HG02798 (cell line): ENCODE data around the gene SMARCE1.

Source experiments
- ATAC-seq: cut with Tn5 transposase; IDR thresholded peaks from one replicate; pipeline ENCODE4 v1.9.1; 2021; ENCODE audit warnings: mild to moderate bottlenecking; ENCODE audit not compliant: unreplicated experiment, poor library complexity

SMARCE1 gene

GRCh38 chr17:40646791-40647623 is 611 bp downstream of the SMARCE1 start:
- ATAC-seq: peak; percentile 11

- no peak for ATAC-seq
Measured at GRCh38 chr17:40645943-40646342, 1.7 kb downstream of the SMARCE1 start.

- no peak for ATAC-seq
Measured at GRCh38 chr17:40645291-40645690, 2.3 kb downstream of the SMARCE1 start.

GRCh38 chr17:40637931-40638330 is 9.7 kb downstream of the SMARCE1 start:
- no peak for ATAC-seq

- ATAC-seq: no peak
Measured at GRCh38 chr17:40633871-40634270, 13.7 kb downstream of the SMARCE1 start.

GRCh38 chr17:40632216-40632615 is 15.4 kb downstream of the SMARCE1 start:
- no peak for ATAC-seq

GRCh38 chr17:40629842-40630241 is 17.8 kb downstream of the SMARCE1 start:
- no peak for ATAC-seq

- ATAC-seq: no peak
Measured at GRCh38 chr17:40625311-40625710, 22.3 kb downstream of the SMARCE1 start.

- ATAC-seq: no peak
Measured at GRCh38 chr17:40623419-40624210, 24.0 kb downstream of the SMARCE1 start.

GRCh38 chr17:40622509-40622928 is 25.1 kb downstream of the SMARCE1 start:
- ATAC-seq: no peak

- ATAC-seq: no peak
Measured at GRCh38 chr17:40621578-40621977, 26.0 kb downstream of the SMARCE1 start.

GRCh38 chr17:40621019-40621418 is 26.6 kb downstream of the SMARCE1 start:
- no peak for ATAC-seq

- ATAC-seq: no peak
Measured at GRCh38 chr17:40618754-40619625, 28.6 kb downstream of the SMARCE1 start.

- no peak for ATAC-seq
Measured at GRCh38 chr17:40617678-40618240, 29.9 kb downstream of the SMARCE1 start.

- no peak for ATAC-seq
Measured at GRCh38 chr17:40616592-40616991, 31.0 kb downstream of the SMARCE1 start.

- no peak for ATAC-seq
Measured at GRCh38 chr17:40615841-40616476, 31.7 kb downstream of the SMARCE1 start.

GRCh38 chr17:40615068-40615840 is 32.4 kb downstream of the SMARCE1 start:
- ATAC-seq: peak; percentile 79

- peak; percentile 5 for ATAC-seq
Measured at GRCh38 chr17:40614431-40615067, 33.1 kb downstream of the SMARCE1 start.
